HCT116 (cell line): ENCODE measurements around the gene RAB3B. TPM values are rescaled to one million over a fixed set of nuclear protein-coding genes. Genes with fewer than 3 reads are reported as not detected.
"Not testable (repeated sequence)": the region's sequence is repeated elsewhere in the genome, so short reads cannot be mapped to it uniquely, and the experiment has no call there.

ENCODE experiments used
- ATAC-seq: fragments of 200-7000 bp; cut with Tn5 transposase; 2 replicates; pipeline ENCODE4 v1.9.1; 2020; ENCODE audit warnings: mild to moderate bottlenecking, moderate library complexity
- BruUV-seq: library from RNA; stranded (reverse); fragments of 400-500 nt; replicated peaks from 2 replicates; lab custom pipeline; 2021; lab: Mats Ljungman, UMichigan
- CTCF ChIA-PET: fragments of 300-600 bp; sonication (Branson Sonifier 250); formaldehyde crosslinking; loops from one replicate; lab custom pipeline; 2021; ENCODE audit warnings: antibody characterized with exemption; lab: Charles Lee
- POLR2A ChIA-PET: fragments of 300-600, 350-600 bp; sonication (Branson Sonifier 250); formaldehyde crosslinking; loops from one replicate; lab custom pipeline; 2021; ENCODE audit warnings: antibody characterized with exemption; lab: Charles Lee
- RAD21 ChIA-PET, 2 experiments: fragments of 300-600 bp; sonication (Branson Sonifier 250); formaldehyde crosslinking; loops; one replicate each; lab custom pipeline; 2023; ENCODE audit warnings: low total read pairs in 2 of 2; ENCODE audit not compliant: uncharacterized antibody in 2 of 2, unreplicated experiment in 2 of 2, low non-redundant PET in 1 of 2; lab: Charles Lee
- DNase-seq: peaks from one replicate; pipeline ENCODE4 v3.0.0-alpha.2; 2010; ENCODE audit warnings: low read depth, low spot score
- H2AFZ ChIP-seq: fragments of 200-600 bp; shearing (Covaris generic), sonication (generic); 2 replicates; pipeline ENCODE4 v1.6.1; 2017; ENCODE audit warnings: low read depth, mixed run types, mixed read lengths, antibody characterized with exemption, low read length; ENCODE audit not compliant: poor library complexity, severe bottlenecking
- H3K27ac ChIP-seq: 2 replicates; pipeline ENCODE4 v1.5.1; 2012; ENCODE audit warnings: low read depth, low read length
- H3K27me3 ChIP-seq: fragments of 200-600 bp; sonication (generic); 2 replicates; pipeline ENCODE4 v1.6.1; 2016; ENCODE audit warnings: mixed run types, low read length, mixed read lengths; ENCODE audit not compliant: insufficient read depth
- H3K36me3 ChIP-seq, 2 experiments: fragments of 200-500 bp in 1 of 2; fragments of 200-600 bp in 1 of 2; sonication (Bioruptor generic) in 1 of 2; sonication (generic) in 1 of 2; 2 replicates each; pipeline versions ENCODE4 v1.5.1 to v1.6.1; 2014 to 2016; ENCODE audit warnings: low read length in 2 of 2, inconsistent platforms in 1 of 2, mixed read lengths in 1 of 2, mixed run types in 1 of 2; ENCODE audit not compliant: insufficient read depth in 2 of 2, control insufficient read depth in 1 of 2
- H3K4me1 ChIP-seq, 2 experiments: fragments of 200-600 bp in 1 of 2; sonication (generic) in 1 of 2; 2 replicates each; pipeline versions ENCODE4 v1.5.1 to v1.6.1; 2012 to 2017; ENCODE audit warnings: low read length in 2 of 2, inconsistent platforms in 1 of 2, mild to moderate bottlenecking in 1 of 2, mixed read lengths in 1 of 2, mixed run types in 1 of 2, moderate library complexity in 1 of 2; ENCODE audit not compliant: insufficient read depth in 2 of 2, control insufficient read depth in 1 of 2
- H3K4me2 ChIP-seq: fragments of 200-600 bp; sonication (generic); 2 replicates; pipeline ENCODE4 v1.6.1; 2017; ENCODE audit warnings: mixed run types, low read length, mixed read lengths
- H3K4me3 ChIP-seq, 2 experiments: fragments of 200-600 bp in 1 of 2; sonication (generic) in 1 of 2; replicated peaks in 1 of 2; 2 replicates each; pipeline ENCODE4 v1.5.1; 2011 to 2016; ENCODE audit warnings: low read length in 2 of 2, control low read depth in 1 of 2, low read depth in 1 of 2, mild to moderate bottlenecking in 1 of 2, mixed read lengths in 1 of 2, mixed run types in 1 of 2
- H3K79me2 ChIP-seq: fragments of 200-600 bp; sonication (generic); 2 replicates; pipeline ENCODE4 v1.6.1; 2017; ENCODE audit warnings: mild to moderate bottlenecking, mixed run types, low read length, moderate library complexity, mixed read lengths; ENCODE audit not compliant: insufficient read depth
- H3K9ac ChIP-seq: fragments of 200-600 bp; sonication (generic); 2 replicates; pipeline ENCODE4 v1.6.1; 2016; ENCODE audit warnings: low read length, mixed read lengths
- H3K9me2 ChIP-seq: fragments of 200-600 bp; sonication (generic), shearing (Covaris generic); 2 replicates; pipeline ENCODE4 v1.6.1; 2017; ENCODE audit warnings: mixed run types, mild to moderate bottlenecking, moderate library complexity; ENCODE audit not compliant: insufficient read depth
- H3K9me3 ChIP-seq, 2 experiments: fragments of 200-500 bp in 1 of 2; fragments of 200-600 bp in 1 of 2; sonication (Bioruptor generic) in 1 of 2; sonication (generic) in 1 of 2; 2 replicates each; pipeline ENCODE4 v1.6.1; 2014 to 2017; ENCODE audit warnings: low read length in 2 of 2, mixed read lengths in 2 of 2, inconsistent platforms in 1 of 2, low read depth in 1 of 2, mild to moderate bottlenecking in 1 of 2, mixed run types in 1 of 2, moderate library complexity in 1 of 2; ENCODE audit not compliant: control insufficient read depth in 1 of 2, insufficient read depth in 1 of 2
- H4K20me1 ChIP-seq: fragments of 200-600 bp; sonication (generic), shearing (Covaris generic); 2 replicates; pipeline ENCODE4 v1.6.1; 2017; ENCODE audit warnings: mixed run types, mild to moderate bottlenecking, moderate library complexity; ENCODE audit not compliant: insufficient read depth
- CEBPB ChIP-seq: IDR thresholded peaks from 2 replicates; pipeline ENCODE4 v1.6.1; 2012; ENCODE audit warnings: low read depth
- EGR1 ChIP-seq: IDR thresholded peaks from 2 replicates; pipeline ENCODE4 v1.6.1; 2012; ENCODE audit warnings: low read depth
- ELF1 ChIP-seq: IDR thresholded peaks from 2 replicates; pipeline ENCODE4 v1.6.1; 2012; ENCODE audit warnings: low read depth, borderline replicate concordance
- FOSL1 ChIP-seq: IDR thresholded peaks from 2 replicates; pipeline ENCODE4 v1.6.1; 2012; ENCODE audit warnings: low read depth
- MAX ChIP-seq: IDR thresholded peaks from 2 replicates; pipeline ENCODE4 v1.6.1; 2012
- POLR2A ChIP-seq: IDR thresholded peaks from 2 replicates; pipeline ENCODE4 v1.7.0; 2011; ENCODE audit warnings: borderline replicate concordance; ENCODE audit not compliant: insufficient read depth, insufficient read length; ENCODE audit errors: extremely low read depth
- RAD21 ChIP-seq: IDR thresholded peaks from 2 replicates; pipeline ENCODE4 v1.6.1; 2012; ENCODE audit warnings: low read depth, mild to moderate bottlenecking
- SP1 ChIP-seq: IDR thresholded peaks from 2 replicates; pipeline ENCODE4 v1.6.1; 2012; ENCODE audit warnings: low read depth
- TCF7L2 ChIP-seq: IDR thresholded peaks from 2 replicates; pipeline ENCODE4 v1.7.0; 2011; ENCODE audit warnings: borderline replicate concordance, inconsistent platforms; ENCODE audit not compliant: insufficient read depth, insufficient read length; ENCODE audit errors: extremely low read depth
- ZFX ChIP-seq: fragments of 450-650 bp; IDR thresholded peaks from 2 replicates; pipeline ENCODE4 v1.6.1; 2017
- intact Hi-C: fragments of 100-400 bp; cut with micrococcal nuclease; formaldehyde crosslinking; loops from 2 replicates; pipeline ENCODE4 v1.10.0; 2022
- total RNA-seq: library from RNA; stranded (reverse); gene quantifications from one replicate; pipeline ENCODE4 v1.2.1, GENCODE V29; 2021; ENCODE audit not compliant: unreplicated experiment
- TF ChIP-seq, protein P1 (sequence below): IDR thresholded peaks from 2 replicates; pipeline ENCODE4 v1.6.1; 2011; ENCODE audit warnings: mild to moderate bottlenecking, low read length, moderate library complexity; ENCODE audit not compliant: insufficient replicate concordance; ENCODE audit errors: extremely low read depth

Gene RAB3B
- total RNA-seq, 1 experiment from 2014 or later, result 15.1 TPM

- no TSS peak for BruUV-seq
- intact Hi-C loops, result no loop called here
- peaks cover 9 to 20% of the 10 kb centered on the region in 2 experiments; a peak in 3 of 4 replicates for H3K4me1 ChIP-seq
- CTCF ChIA-PET, result no interaction called here
- H3K79me2 ChIP-seq, result peaks cover 76% of the 10 kb centered on the region
- RAD21 ChIA-PET, result no interaction called here
- H3K9ac ChIP-seq, result no peak overlapping the region
- POLR2A ChIA-PET, result no interaction called here
- TF ChIP-seq RAD21 (no peak), ELF1 (no peak), FOSL1 (no peak), EGR1 (no peak), CEBPB (no peak), SP1 (no peak), TCF7L2 (no peak), POLR2A (no peak)
- TF ChIP-seq, protein P1, sequence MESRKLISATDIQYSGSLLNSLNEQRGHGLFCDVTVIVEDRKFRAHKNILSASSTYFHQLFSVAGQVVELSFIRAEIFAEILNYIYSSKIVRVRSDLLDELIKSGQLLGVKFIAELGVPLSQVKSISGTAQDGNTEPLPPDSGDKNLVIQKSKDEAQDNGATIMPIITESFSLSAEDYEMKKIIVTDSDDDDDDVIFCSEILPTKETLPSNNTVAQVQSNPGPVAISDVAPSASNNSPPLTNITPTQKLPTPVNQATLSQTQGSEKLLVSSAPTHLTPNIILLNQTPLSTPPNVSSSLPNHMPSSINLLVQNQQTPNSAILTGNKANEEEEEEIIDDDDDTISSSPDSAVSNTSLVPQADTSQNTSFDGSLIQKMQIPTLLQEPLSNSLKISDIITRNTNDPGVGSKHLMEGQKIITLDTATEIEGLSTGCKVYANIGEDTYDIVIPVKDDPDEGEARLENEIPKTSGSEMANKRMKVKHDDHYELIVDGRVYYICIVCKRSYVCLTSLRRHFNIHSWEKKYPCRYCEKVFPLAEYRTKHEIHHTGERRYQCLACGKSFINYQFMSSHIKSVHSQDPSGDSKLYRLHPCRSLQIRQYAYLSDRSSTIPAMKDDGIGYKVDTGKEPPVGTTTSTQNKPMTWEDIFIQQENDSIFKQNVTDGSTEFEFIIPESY, result no peak
- TF ChIP-seq, all 23 proteins: peak for 0
- Histone ChIP-seq H3K36me3 (0 out of 4 replicates have a peak, but pooled peaks cover 0 to 5% of the 10 kb centered on the region in 2 experiments), H3K9me2 (no peaks in the 10 kb centered on the region), H3K4me3 (no peak overlapping the region), H3K4me2 (no peak overlapping the region), H2AFZ (no peak overlapping the region), H3K9me3 (no peaks in the 10 kb centered on the region), H3K27ac (no peak overlapping the region), H3K27me3 (no peaks in the 10 kb centered on the region), H4K20me1 (no peaks in the 10 kb centered on the region)
- ATAC-seq, result no peak
- DNase-seq, result no peak
These were observed 114.7 kb downstream of the RAB3B start for GRCh38 chr1:51875836-51876235.

GRCh38 chr1:51875291-51875772 is 115.2 kb downstream of the RAB3B start:
- ChIA-PET POLR2A (no interaction called here), RAD21 (no interaction called here), CTCF (no interaction called here)
- H3K9me2 ChIP-seq, result no peaks in the 10 kb centered on the region
- H2AFZ ChIP-seq, result no peak overlapping the region
- H3K9me3 ChIP-seq, result no peaks in the 10 kb centered on the region
- 0 out of 4 replicates have a peak, but pooled peaks cover 0 to 5% of the 10 kb centered on the region in 2 experiments for H3K36me3 ChIP-seq
- no TSS peak for BruUV-seq
- no peak overlapping the region for H3K27ac ChIP-seq
- no peak for ATAC-seq
- no peak overlapping the region for H3K9ac ChIP-seq
- no peaks in the 10 kb centered on the region for H4K20me1 ChIP-seq
- no peak for TF ChIP-seq MAX
- TF ChIP-seq TCF7L2, result no peak
- no peak for TF ChIP-seq FOSL1
- TF ChIP-seq ZFX, result no peak
- no peak overlapping the region for H3K4me2 ChIP-seq
- peaks cover 81% of the 10 kb centered on the region for H3K79me2 ChIP-seq
- H3K4me3 ChIP-seq, result no peak overlapping the region
- intact Hi-C loops, result no loop called here
- peaks cover 9 to 20% of the 10 kb centered on the region in 2 experiments; a peak in 3 of 4 replicates for H3K4me1 ChIP-seq
- DNase-seq, result no peak
- no peaks in the 10 kb centered on the region for H3K27me3 ChIP-seq

GRCh38 chr1:51873270-51873669 is 117.2 kb downstream of the RAB3B start:
- CTCF ChIA-PET, H2AFZ ChIP-seq, RAD21 ChIA-PET, ATAC-seq, intact Hi-C loops, H3K27me3 ChIP-seq, H3K4me3 ChIP-seq, DNase-seq, H3K27ac ChIP-seq, H4K20me1 ChIP-seq, H3K36me3 ChIP-seq, H3K4me2 ChIP-seq, H3K9ac ChIP-seq, H3K9me3 ChIP-seq, H3K9me2 ChIP-seq, BruUV-seq, H3K4me1 ChIP-seq, POLR2A ChIA-PET: not testable (repeated sequence)
- H3K79me2 ChIP-seq, result peaks cover 99% of the 10 kb centered on the region
